ENCODE results near the gene WRAP73. TPM values are rescaled to one million over a fixed set of nuclear protein-coding genes. Genes with fewer than 3 reads are reported as not detected.
"Not testable (repeated sequence)": the region's sequence is repeated elsewhere in the genome, so short reads cannot be mapped to it uniquely, and the experiment has no call there.

WRAP73 gene
- total RNA-seq, 1 experiment from 2014 or later: 41.1 TPM

DNA sequence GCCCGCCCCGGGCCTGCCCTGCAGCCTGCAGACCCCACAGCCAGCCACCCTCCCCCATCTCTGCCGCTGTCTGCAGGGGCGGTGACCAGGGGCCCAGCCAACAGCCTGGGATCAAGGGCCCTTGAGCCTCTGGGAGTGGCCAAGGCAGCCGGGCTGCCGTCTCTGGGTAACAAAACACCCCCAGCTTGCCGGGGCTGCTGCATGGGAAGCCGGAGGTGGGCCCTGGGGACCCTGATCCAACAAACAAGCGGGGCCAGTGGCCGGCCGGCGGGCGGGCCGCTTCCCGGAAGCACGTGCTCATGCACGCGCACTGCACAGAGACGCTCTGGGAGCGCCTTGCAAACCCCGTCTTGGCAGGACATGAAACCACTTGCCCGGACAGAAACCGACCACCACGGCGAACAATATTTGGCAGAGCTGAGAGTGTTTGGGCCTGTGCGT lies 51.8 kb downstream of the WRAP73 start:
- DNase-seq (ENCODE audit: low read depth): no peak
- in situ Hi-C loops (cut with HindIII; ENCODE audit: low pct_unique_long_range_greater_than_20kb, low sequenced_read_pairs): no loop called here

DNA sequence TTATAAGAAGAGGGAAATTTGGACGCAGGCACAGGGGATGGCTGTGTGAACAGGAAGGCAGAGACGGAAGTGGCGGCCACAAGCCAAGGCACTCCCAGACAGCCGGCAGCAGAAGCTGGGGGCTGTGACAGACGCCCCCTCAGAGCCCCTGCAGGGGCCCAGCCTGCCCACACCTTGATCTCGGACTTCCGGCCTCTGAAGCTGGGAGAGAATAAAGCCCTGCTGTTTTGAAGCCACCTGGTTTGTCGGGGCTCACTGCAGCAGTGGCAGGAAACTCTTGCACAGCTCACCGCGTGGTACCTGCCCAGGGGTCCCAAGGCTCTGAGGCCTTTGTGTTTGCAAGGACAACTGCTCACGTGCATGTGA lies 52.3 kb downstream of the WRAP73 start:
- in situ Hi-C loops (cut with HindIII; ENCODE audit: low pct_unique_long_range_greater_than_20kb, low sequenced_read_pairs): no loop called here
- no peak for DNase-seq (ENCODE audit: low read depth)

DNA sequence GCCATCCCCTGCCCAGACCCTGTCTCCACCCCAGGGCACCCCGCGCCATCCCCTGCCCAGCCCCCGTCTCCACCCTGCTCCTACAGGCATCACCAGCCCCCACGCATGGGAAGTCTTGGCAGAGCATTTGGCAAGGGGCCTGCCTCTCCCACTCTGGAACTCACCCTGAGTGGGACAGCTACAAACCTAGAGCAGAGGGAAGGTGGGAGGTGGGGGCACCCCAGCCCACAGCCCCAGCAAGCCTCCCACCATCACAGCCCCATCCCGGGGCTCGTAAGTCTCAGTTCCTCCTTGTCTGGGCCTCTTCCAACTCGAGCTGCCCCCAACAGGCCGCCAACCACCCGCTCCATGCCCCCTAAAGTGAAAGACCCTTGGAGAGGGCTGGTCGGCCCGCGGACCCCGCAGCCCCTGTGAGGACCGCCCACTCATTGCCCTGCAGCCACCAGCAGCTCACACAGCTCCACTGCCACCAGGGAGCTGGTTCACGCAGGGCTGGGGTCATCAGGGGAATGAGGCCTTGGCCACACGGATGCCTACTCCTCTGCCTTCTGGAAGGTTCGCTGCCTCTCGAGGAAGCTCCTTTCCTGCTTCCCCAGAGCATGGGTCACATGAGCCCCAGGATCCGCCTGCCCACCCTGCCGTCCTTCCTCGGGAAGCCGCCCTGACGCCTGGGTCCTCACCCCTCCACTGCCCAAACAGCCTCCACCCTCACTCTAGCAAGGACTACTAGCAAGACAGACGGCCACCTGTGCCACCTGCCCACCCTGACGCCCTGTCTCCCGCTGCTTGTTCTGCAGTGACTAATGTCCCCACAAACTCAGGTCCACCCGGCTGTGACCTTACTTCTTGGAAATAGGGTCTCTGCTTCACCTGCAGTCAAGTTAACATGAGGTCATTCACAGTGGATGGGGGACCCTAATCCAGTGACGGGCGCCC lies 53.0 kb downstream of the WRAP73 start:
- in situ Hi-C loops (cut with HindIII; ENCODE audit: low pct_unique_long_range_greater_than_20kb, low sequenced_read_pairs): no loop called here

DNA sequence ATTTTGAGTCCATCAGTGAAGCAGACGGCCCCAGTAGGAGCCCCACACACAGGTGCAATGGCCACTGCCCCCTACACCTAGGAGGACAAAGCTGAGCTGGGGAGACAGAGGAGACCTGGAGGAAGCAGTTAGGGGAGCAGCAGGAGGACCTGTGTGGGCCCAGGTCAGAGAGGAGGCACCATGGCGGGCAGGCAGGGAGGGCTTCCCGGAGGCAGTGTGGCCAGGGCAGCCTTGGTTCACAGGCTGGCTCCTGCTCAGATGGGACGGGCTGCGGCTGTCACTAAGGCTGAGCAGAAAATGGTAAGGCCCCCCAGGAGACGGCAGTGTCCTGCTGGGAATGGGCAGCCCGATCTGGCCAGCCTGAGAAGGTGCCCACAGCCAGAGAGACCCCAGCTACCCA lies 54.0 kb downstream of the WRAP73 start:
- no peak for DNase-seq (ENCODE audit: low read depth)
- in situ Hi-C loops (cut with HindIII; ENCODE audit: low pct_unique_long_range_greater_than_20kb, low sequenced_read_pairs): no loop called here

More for the DNA sequence above, 53.0 kb downstream of the WRAP73 start:
- DNase-seq (ENCODE audit: low read depth): no peak

DNA sequence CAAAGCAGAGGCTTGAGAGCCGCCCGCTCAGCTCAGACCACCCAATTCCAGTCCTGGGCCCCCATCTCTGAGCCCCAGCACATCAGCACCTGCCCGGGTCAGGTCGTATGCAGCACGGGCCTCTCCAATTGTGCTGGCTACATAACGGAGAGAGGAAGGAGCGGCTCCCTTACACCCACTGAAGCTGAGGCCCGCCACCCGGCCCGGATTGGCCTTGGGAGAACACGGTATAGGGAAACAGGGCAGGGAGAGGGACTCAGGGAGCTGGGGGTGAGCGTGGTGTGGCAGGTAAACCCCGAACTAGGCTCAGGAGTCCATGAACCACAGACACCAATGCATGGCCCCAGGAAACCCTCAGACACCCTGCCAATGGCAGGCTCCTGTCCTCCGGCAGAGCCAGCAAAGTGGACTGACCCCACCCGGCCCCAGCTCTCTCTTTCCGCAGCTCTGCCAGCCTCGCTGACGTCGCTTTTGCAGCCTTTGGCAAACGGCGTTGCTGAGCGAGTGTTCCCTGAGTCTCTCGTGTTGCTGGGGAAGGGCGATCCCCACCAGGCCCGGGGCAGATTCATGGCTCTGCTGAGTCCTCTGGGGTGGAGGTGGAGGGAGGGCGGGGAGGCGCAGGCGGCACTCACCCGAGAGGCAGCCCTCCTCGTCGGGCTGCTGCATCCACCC lies 55.1 kb downstream of the WRAP73 start:
- in situ Hi-C loops (cut with HindIII; ENCODE audit: low pct_unique_long_range_greater_than_20kb, low sequenced_read_pairs): no loop called here

DNA sequence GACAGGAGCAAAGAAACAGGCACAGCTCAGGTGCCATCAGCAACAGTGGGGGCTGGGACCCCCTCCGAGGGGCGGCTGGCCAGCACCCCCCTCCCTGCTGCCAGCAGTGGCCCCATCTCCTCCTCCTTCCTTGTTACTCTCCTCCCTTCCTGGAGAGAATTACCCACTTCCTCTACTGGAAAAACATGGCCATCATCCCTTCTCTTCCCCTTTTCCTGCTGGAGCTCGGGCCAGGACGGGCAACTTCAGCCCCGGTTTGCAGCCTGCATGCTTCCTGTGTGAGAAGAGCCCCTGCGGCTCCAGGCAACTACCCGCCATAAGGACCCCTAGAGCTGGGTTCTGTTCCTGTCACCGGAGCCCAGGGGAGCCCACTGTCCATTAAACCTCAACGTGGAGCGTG lies 56.2 kb downstream of the WRAP73 start:
- DNase-seq (ENCODE audit: low read depth): no peak
- in situ Hi-C loops (cut with HindIII; ENCODE audit: low pct_unique_long_range_greater_than_20kb, low sequenced_read_pairs): no loop called here

More for the DNA sequence above, 55.1 kb downstream of the WRAP73 start:
- DNase-seq (ENCODE audit: low read depth): no peak

DNA sequence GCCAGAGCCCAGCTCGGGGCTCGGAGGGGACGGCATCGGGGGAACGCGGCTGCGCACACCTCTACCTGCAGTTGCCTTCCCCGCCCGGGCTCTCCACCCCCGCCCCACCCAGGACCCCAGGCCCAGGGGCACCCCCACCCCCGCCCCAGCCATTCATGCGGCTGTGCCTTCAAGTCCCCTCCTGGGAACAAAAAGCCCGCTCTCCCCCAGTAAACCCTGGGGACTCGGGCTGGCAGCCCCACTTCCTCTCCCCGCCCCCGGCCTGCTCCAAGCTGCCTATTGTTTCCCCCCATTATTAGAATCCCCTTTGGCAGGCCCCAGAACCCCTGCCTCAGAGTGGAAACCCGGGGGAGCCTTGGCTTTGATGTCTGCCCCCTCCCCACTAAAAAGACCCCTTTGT lies 56.6 kb downstream of the WRAP73 start:
- in situ Hi-C loops (cut with HindIII; ENCODE audit: low pct_unique_long_range_greater_than_20kb, low sequenced_read_pairs): no loop called here
- DNase-seq (ENCODE audit: low read depth): no peak

DNA sequence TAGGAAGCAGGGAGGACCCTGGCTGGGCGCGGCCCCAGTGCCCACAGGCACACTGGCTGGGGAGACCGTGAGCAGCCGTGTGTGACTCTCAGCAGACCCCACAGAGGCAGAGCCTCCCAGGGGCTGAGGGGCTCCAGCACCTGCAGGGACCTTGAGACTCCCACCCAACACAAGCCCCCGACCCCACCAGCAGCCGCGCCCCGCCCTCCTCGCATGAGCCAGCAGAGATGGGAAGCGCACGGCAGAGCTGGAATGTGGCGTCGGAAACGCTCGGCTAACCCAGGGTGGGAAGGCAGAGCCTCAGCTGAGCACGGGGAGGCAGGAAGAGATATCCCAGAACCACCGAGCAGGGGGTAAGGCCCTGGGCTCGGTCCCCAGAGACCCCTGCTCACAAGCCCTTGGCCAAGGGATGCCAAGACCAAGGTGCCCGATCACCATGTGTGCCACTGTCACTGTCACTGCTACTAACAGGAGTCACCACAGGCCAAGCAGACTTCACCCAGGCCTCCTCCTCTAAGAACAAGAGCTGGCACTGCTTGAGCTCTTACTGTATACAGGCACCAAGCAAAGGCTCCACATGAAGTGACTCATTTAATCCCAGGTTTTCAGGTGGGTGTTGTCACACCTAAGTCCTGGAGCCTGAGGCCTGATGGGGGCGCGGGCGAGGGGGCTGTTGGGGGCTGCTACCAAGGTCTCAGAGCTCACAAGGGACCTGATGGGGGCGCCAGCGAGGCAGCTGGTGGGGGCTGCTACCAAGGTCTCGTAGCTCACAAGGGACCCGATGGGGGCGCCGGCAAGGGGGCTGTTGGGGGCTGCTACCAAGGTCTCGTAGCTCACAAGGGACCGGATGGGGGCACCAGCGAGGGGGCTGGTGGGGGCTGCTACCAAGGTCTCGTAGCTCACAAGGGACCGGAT lies 58.7 kb downstream of the WRAP73 start:
- in situ Hi-C loops (cut with HindIII; ENCODE audit: low pct_unique_long_range_greater_than_20kb, low sequenced_read_pairs): no loop called here
- DNase-seq (ENCODE audit: low read depth): no peak

DNA sequence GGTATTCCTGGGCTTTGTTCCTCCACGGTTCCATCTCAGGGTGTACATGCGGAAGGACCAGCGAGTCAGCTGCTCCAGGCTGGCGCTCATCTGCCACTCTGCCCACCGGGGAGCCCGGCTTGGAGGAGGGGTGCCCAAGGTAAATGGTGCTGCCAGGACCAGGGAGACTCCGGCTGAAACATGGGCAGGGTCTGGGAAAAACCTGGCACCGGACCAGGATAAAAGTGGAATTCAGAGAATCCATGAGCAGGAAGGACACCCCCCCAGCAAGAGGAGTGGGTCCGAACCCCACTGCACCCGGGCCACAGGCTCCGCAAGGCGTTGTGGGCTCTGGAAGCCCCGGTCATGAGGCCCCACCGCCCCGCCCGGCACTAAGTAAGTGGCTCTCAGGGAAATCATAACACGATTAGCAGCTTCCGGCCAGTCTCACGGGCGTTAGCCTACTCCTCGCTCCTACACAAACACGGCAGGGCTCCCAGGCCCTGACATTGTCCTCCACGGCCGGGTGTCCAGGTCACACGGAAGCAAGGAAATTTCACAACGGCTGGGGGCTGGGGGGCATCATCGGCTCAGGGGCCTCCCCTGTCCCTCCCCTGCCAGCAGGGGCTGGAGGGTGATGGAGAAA lies 59.7 kb downstream of the WRAP73 start:
- in situ Hi-C loops (cut with HindIII; ENCODE audit: low pct_unique_long_range_greater_than_20kb, low sequenced_read_pairs): no loop called here
- DNase-seq (ENCODE audit: low read depth): no peak

DNA sequence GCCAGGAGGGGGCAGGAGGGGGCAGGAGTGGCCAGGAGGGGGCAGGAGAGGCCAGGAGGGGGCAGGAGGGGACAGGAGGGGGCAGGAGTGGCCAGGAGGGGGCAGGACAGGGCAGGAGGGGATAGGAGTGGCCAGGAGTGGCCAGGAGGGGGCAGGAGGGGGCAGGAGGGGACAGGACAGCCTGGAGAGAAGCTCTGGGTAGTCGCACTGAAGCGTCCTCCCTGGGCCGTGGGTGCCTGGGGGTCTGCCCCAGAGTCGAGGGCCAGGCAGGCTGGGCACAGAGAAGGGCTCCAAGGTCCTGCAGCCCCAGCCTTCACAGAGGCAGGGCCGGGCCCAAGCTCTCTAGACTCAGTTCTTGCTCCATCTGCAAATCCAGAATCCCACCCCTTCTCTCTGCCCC lies 61.5 kb downstream of the WRAP73 start:
- in situ Hi-C loops (cut with HindIII; ENCODE audit: low pct_unique_long_range_greater_than_20kb, low sequenced_read_pairs): no loop called here

DNA sequence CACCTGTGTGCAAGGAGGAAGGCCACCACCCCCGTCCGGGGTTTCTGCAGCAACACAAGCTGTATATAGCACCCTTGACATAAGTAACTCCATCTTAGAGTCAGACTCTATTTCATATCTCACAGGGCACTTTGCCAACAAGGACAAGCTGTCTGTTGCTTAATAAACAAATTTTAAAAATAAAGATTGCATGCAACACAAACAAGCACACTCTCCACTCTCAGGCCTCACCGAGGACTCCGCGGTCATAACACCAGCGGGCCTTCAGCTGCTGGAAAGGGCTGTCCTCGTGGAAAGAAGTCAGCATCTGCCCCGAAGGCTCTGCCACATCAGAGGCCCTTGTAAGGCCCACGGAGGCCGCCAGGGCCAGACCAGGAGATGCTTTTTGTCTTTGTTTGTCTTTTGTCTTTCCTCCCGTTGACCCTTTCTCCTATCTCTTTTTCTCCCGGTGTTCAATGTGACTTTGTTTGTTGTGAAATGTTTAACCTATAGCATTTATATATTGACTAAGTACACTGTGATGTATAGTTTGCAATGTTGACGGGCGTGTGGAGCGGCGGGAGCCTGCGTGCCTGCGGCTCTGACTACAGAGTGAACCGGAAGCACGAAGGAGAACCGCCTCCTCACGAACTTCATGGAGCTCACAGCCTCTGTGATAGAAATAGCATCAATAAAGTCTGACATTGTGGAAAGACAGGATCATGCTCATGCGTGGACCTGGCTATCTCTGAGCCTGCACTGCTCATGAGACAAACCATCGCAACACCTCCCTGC lies 62.7 kb downstream of the WRAP73 start:
- in situ Hi-C loops (cut with HindIII; ENCODE audit: low pct_unique_long_range_greater_than_20kb, low sequenced_read_pairs): no loop called here
- DNase-seq (ENCODE audit: low read depth): no peak

More for the DNA sequence above, 61.5 kb downstream of the WRAP73 start:
- no peak for DNase-seq (ENCODE audit: low read depth)

DNA sequence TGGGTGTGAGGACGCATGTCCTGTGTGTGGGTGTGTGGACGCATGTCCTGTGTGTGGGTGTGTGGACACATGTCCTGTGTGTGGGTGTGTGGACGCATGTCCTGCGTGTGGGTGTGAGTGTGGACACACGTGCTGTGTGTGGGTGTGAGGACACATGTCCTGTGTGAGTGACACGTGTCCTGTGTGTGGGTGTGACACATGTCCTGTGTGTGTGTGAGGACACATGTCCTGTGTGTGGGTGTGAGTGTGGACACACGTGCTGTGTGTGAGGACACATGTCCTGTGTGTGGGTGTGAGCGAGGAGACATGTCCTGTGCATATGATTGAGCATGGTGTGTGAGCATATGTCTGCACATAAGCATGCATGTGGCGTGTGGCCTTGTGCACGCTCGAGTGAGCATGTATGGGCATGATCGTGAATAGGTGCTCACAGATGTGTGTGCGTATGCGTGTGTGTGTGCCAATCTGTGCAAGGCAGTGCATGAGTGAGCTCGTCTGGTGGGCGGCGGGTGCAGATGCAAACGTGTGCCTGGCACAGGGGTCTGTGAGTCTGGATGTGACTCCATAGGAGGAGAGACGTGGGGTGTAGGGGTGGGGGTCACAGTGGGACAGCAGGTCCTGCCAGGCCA lies 63.8 kb downstream of the WRAP73 start:
- no peak for DNase-seq (ENCODE audit: low read depth)
- in situ Hi-C loops (cut with HindIII; ENCODE audit: low pct_unique_long_range_greater_than_20kb, low sequenced_read_pairs): no loop called here

DNA sequence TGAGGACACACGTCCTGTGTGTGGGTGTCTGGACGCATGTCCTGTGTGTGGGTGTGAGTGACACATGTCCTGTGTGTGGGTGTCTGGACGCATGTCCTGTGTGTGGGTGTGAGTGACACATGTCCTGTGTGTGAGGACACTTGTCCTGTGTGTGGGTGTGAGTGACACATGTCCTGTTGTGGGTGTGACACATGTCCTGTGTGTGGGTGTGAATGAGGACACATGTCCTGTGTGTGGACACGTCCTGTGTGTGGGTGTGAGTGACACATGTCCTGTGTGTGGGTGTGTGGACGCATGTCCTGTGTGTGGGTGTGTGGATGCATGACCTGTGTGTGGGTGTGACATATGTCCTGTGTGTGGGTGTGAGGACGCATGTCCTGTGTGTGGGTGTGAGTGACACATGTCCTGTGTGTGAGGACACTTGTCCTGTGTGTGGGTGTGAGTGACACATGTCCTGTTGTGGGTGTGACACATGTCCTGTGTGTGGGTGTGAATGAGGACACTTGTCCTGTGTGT lies 64.5 kb downstream of the WRAP73 start:
- in situ Hi-C loops (cut with HindIII; ENCODE audit: low pct_unique_long_range_greater_than_20kb, low sequenced_read_pairs); DNase-seq (ENCODE audit: low read depth): not testable (repeated sequence)

DNA sequence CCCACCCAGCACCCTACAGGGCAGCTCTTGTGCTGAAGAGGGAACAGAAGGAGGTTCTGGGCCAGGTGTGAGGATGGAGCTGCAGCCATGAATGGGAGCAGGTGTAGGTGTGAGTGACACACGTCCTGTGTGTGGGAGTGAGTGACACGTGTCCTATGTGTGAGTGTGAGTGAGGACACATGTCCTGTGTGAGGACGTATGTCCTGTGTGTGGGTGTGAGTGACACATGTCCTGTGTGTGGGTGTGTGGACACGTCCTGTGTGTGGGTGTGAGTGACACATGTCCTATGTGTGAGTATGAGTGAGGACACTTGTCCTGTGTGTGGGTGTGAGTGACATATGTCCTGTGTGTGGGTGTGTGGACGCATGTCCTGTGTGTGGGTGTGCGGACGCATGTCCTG lies 65.0 kb downstream of the WRAP73 start:
- in situ Hi-C loops (cut with HindIII; ENCODE audit: low pct_unique_long_range_greater_than_20kb, low sequenced_read_pairs): no loop called here
- DNase-seq (ENCODE audit: low read depth): no peak

DNA sequence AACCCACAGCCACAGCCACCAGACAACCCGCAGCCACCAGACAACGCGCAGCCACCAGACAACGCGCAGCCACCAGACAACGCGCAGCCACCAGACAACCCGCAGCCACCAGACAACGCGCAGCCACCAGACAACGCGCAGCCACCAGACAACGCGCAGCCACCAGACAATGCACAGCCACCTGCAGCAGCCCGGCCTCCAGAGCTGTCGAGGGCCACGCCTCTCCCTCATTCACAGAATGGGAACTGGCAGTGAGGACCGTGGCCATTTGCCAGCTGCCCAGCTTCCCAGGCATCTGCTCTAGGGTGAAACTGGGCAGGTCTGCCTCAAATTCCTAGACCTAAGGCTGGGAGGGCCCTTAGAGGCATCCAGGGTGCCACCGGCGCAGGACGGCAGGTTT lies 66.2 kb downstream of the WRAP73 start:
- in situ Hi-C loops (cut with HindIII; ENCODE audit: low pct_unique_long_range_greater_than_20kb, low sequenced_read_pairs); DNase-seq (ENCODE audit: low read depth): not testable (repeated sequence)

DNA sequence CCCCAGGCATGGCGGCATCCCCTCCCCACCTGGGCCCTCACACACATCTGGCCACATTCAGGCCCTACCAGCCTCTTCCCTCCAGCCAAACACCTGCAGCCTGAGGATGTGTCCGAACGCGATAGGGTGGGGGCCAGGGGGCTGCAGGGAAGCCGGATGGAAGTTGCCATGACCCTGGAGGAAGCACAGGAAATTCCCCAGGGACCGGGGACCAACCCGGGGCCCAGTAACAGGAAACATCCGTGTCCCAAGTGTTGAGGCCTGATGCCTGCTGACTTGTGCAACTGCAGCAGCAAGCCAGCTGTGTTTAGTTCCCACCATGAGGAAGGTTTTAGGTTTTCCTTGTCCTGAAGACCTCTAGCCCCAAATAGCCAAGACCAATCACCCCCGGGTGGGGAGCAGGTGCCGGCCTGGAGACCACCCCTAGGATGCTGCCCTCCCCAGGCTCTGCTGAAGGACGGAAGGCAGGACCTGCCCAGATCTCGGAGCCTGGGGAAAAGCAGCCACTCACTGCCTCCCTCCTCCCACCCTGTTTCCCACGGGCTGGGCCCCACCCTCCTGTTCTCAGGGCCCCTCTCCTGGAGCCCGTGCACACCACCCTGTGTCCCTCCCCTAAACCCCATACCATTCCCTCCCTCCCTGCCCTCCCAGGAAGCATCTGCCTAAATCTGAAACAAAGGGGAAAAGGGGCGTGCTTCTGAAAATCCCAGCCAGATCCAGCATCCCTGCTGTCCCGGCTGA lies 68.4 kb downstream of the WRAP73 start:
- in situ Hi-C loops (cut with HindIII; ENCODE audit: low pct_unique_long_range_greater_than_20kb, low sequenced_read_pairs): no loop called here
- no peak for DNase-seq (ENCODE audit: low read depth)

All from Caki2 (cell line).